Measurements from ENCODE around the gene LIN9.
A peak's percentile ranks its signal among the peaks of the same experiment; 100 is the strongest.
"Not testable (repeated sequence)": the region's sequence is repeated elsewhere in the genome, so short reads cannot be mapped to it uniquely, and the experiment has no call there.

Gene LIN9

DNA sequence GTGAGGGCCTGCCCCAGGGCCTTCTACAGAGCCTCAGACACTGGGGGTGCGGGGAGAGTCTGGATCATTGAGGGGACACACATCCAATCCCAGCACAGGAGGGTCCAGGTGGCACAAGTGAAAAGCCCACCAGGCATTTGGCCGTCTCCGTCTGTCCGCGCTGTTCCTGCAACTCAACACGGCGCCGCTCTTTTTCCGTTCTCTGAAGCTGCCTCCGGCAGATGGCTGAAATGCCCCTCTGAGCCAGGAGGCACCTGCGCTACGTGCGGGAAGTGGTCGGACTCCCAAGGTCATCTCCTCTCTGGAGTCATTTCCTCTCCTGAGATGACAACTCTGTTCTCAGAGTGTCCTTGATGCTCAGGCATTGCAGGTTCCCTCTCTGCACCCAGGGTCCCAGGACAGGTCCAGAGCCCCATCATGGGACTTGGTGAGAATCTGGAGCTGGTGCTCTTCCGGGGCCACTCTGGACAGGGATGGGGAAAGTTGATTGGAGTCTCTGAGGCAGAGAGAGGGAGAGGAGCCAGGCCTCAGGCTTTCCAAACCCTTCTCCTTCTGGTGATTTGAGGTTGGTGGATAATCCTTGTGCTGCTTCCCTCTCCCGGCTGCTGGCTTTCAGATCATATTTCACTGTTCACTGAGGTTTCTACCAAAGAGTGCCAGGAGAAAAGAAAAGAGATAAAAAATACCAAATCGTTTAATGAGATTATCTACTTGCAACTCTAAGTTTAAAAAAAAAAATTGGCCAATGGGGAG is 99.5 kb downstream of the LIN9 start:
- DNase-seq = no peak

DNA sequence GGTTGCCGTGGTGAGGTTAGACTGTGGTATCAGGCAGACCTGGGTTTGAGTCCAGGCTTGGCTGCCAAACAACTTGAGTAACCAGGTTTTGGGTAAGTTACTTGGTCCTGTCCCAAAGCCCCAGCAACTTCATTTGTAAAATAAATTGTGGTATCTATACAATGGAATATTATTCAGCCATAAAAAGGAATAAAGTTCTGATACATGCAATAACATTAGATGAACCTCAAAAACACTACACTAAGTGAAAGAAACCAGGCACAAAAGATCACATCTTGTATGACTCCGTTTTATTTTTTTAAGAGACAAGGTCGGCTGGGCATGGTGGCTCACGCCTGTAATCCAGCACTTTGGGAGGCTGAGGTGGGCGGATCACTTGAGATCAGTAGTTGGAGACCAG is 101.9 kb downstream of the LIN9 start:
- no peak for DNase-seq

DNA sequence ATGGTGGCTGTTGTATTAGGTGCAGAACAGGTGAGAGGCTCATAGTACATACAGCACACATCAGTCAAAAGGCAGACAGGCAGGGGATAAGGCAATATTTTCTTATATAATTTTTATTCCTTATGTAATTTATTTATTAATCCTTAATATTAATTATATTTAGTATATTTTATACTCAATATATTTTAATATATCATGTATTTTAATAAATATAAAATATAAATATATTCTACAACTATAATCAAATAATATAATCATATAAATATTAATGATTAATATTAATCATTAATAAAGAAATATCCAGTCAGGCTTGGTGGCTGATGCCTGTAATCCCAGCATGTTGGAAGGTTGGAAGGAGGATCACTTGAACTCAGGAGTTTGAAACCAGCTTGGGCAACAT is 104.8 kb downstream of the LIN9 start:
- no peak for DNase-seq

DNA sequence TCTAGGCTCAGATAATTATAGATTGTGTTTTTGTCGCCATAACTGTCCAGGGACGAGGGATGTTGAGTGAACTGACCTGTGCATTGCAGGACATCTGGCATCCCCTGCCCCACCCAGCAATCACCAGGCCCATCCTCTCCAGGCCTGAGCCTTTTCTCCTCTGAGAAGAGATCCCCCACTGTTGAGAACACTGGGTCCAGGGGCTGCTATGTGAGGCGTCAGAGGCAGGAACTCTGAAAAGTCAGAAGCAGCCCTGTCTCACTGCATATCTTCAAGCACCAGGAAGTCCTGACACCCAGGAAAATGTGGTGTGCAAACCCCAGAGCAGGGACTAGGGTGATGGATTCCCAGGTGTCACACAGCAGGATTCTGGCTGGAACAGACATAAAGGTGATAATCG is 105.3 kb downstream of the LIN9 start:
- DNase-seq = no peak

DNA sequence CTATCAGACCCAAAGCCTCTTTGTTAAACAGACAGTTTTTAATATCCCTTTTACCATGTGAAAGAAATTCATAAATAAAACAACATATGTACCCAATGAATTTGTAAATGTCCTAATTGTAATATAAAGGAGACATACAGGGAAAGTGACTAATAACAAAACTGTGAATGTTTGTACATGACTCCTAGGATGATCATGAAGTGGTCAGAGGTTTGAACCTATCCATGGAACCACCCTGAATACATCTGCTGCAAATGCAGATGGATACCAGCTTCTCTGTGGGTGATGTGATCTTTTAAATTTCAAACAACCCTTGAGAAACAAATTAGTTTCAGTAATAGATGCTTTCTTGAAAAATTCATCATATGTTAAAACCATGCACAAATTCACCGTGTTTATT is 105.7 kb downstream of the LIN9 start:
- DNase-seq = no peak

DNA sequence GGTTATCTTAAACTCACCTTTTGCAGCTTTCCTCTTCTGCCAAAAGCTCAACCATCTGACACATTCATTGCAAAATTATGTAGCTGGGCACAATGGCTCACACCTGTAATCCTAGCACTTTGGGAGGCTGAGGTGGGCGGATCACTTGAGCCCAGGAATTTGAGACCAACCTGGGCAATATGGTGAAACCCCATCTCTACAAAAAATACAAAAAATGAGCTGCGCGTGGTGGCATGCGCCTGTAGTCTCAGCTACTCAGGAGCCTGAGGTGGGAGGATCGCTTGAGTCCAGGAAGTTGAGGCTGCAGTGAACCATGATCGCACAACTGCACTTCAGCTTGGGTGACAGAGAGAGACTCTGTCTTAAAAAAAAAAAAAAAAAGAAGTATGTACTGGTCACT is 106.3 kb downstream of the LIN9 start:
- DNase-seq = not testable (repeated sequence)

DNA sequence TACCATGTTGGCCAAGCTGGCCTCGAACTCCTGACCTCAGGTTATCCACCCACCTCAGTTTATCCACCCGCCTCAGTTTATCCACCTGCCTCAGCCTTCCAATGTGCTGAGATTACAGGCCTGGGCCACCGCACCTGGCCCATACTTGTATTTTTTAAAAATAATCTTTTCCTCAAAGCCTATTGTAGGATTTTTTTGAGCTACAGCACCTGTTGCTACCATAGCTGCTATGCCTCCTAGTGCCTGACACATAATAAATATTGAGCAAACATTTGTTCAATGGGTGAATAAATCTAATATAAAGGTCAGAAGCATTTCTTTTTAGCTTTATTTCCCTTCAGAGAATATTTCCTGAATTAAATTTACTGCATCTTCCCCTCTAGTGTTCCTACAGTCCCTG is 106.7 kb downstream of the LIN9 start:
- DNase-seq = no peak

DNA sequence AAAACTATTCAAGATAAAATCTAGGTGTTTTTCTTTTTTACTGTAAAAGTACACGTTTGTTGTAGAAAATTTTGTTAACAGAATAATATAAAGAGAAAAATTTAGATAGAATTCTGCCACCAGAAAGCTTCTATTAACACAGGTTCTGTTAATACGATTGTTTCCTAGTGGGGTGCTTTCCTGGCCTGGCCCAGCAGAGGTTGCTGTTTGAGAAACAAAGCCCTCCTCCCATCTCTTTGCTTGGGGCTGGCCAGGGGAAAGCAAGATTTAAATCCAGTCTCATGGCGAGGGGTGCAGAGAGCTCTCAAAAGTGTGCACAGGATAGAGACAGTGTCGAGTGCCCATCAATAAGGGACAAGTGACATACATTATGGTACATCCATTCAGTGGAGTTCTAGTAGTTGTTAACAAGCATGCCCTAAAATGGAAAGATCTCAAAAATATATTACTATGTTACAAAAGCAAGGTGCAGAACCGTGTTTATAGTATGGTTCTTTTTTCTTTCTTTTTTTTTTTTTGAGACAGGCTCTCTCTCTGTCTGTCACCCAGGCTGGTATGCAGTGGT is 107.9 kb downstream of the LIN9 start:
- no peak for DNase-seq

DNA sequence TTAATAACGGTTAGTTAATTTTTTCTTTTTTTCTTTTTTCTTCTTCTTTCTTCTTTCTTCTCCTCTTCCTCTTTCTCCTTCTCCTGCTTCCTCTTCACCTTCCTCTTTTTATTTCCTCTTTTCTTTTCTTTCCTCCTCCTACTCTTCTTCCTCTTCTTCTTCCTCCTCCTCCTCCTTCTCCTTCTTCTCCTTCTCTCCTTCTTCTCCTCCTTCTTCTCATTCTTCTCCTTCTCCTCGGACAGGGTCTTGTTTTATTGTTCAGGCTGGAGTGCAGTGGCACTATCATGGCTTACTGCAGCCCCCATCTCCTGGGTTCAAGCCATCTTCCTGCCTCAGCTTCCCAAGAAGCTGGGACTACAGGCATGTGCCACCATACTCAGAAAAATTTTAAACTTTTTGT is 109.0 kb downstream of the LIN9 start:
- DNase-seq = no peak

DNA sequence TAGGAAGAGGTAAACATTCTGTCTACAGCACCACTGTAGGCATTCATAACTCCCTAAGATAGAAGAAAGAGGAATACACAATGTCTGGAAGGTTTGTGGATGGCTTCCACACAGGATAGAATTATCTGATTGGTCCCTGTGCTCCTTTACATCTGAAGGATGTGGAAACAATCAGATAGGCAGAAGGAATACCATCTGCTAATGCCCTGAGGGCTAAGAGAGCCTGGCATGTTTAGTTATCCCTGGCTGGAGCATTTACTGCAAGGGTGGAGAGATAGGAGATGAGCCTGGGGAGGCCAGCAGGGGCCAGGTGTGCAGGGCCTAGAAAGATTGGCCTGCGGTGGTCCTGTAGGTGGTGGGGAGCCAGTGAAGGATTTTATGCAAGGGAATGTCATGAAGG is 113.8 kb downstream of the LIN9 start:
- DNase-seq = no peak

DNA sequence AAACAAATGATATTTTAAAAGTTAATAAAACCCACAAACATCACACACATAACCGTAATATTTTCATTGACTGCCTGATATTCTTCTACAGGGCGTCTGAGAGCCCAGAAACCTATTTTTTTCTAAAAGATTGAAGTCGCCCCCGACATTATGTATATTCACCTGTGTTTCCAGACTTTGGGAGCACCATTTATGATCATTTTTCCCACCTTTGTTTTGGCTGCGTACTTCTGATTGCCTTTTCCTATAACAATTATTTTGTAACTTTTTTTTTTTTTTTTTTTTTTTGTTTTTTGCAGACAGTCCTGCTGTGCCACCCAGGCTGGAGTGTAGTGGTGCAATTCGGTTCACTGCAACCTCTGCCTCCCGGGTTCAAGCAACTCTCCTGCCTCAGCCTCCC is 121.6 kb downstream of the LIN9 start:
- no peak for DNase-seq

DNA sequence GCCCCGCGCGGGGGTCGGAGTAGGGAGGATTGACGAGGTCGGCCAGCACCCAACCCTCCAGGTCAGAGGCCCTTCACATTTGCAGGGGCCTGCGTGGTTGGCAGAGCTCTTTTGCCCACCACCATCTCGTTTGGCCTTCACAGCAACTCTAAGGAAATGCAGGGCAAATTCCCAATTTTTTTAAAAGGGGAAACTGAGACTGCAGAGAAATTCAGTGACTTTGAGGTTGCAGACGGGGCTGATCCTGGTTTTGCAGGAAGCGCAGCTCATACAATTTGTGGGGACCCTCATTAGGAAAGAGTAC is 122.0 kb downstream of the LIN9 start:
- DNase-seq = no peak

DNA sequence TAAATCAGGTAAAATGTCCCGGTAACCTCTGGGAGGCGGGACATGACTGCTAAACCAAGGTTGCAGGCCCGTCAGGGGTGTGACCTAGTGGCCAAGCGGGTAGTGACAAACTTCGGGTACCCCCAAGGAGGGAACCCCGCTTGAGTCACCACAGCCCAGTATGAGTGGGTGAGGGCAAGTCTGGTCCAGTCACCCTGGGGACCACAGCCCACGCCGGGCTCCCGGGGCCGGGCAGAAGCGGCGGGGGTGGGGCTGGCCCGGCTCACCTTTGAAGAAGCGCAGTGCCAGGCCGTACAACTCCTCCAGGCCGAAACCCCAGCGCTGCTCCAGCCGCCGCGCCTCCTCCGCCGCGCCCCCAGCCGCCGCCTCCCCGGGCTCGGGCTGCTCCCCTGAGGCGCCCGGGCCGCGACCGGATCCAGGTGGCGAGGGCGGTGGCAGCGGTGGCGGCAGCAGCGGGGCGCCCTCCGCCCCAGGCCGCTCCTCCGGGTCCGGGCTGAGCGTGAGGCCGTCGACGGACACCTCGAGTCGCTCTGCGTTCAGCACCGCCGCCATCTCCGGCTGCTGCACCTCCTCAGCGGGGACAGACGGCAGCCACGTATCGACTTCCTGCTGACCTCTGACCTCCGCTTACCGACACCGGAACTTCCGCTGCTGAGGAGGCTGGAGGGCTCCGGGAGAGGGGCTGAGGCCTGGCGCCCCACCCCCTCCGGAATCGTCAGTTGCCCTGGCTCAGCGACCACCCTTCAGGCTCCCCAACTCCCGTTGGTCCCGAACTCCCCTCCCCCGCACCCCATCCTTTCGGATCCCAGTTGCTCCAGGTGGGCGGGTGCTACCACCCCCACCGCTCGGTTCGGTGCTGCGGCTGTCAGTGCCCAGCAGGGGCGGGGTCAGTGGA is 122.6 kb downstream of the LIN9 start, which contains the start of gene ACBD3:
ACBD3 (minus strand) TSS at position 618 of the 895 bp plus-strand sequence; CDS start at position 552, 66 bp downstream.
- DNase-seq = peak; percentile 69 to 73

DNA sequence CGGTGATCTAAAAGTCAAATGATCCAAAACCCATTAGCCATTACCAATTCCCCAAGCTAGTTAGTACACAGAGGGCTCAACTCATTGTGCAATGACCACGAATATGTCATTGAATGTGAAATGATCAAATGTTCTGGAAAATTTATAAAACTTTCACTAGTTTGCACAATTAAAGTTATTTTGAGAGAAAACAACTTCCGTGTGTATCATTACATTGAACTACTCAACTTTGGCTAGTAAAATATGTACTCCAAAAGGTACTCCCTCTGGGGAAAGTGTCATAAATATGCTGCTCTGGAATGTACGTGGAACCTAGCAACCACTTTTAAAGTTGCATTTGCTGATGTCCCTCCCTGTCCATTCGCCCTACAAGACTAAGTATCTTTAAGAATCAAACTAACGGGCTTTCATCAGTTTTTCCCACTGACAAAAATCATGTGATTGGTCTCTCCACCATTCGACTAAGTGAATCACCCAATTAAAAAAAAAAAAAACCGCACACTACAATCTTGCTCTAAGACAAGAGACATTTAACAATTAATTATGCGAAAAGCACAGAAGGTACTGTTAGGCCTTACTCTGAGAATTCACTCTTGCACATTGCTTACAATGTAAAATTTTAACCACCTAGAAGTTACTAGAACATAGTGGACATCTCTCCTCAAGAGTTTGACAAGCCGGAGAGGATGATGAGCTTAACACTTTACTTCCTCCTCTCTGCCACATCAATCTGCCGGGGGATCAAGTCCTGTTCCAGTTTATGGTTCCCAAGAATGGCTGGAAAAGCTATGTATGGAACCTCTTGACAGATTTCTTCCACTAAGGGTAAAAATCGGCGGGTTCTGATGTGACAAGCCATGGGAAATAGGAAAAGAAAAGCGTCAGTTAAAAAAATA is 123.6 kb downstream of the LIN9 start:
- DNase-seq = no peak

DNA sequence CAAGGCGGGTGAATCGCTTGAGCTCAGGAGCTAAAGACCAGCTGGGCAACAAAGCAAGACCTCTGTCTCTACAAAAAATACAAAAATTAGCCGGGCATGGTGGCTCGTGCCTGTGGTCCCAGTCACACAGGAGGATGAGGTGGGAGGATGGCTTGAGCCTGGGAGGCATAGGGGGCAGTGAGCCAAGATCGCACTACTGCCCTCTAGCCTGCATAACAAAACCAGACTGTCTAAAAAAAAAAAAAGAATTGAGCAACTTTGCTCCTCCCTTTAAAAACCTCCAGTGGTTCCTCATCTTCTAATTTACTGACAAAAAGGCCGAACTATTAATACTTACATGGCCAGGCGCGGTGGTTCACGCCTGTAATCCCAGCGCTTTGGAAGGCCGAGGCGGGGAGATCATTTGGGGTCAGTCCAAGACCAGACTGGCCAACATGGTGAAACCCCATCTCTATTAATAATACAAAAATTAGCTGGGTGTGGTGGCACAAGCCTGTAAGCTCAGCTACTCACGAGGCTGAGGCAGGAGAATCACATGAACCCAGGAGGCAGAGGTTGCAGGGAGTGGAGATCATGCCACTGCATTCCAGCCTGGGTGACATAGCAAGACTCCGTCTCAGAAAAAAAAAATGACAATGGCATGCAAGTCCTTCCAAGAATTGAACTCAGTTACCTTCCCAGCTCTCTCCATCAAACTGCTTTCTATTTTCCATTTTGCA is 126.8 kb downstream of the LIN9 start:
- no peak for DNase-seq
